SU-DHL-6 (cell line): ENCODE measurements around the gene GGACT.

Source experiments
- H2AFZ ChIP-seq: fragments of 200-600 bp; sonication (generic); 2 replicates; pipeline ENCODE4 v1.6.1; 2014; ENCODE audit warnings: low read depth, mild to moderate bottlenecking, moderate library complexity, mixed read lengths, antibody characterized with exemption, low read length; ENCODE audit not compliant: severe bottlenecking
- H3F3A ChIP-seq: fragments of 200-600 bp; shearing (Covaris generic); 2 replicates; pipeline ENCODE4 v1.6.0; 2016; ENCODE audit warnings: antibody characterized with exemption, mild to moderate bottlenecking; ENCODE audit not compliant: insufficient read depth
- H3K27ac ChIP-seq: fragments of 200-600 bp; sonication (generic); 2 replicates; pipeline ENCODE4 v1.5.1; 2016; ENCODE audit warnings: low read depth, mild to moderate bottlenecking, low read length, moderate library complexity, mixed read lengths
- H3K27me3 ChIP-seq: fragments of 200-600 bp; sonication (generic), shearing (Covaris generic); 2 replicates; pipeline ENCODE4 v1.6.0; 2014; ENCODE audit warnings: mild to moderate bottlenecking, low read length
- H3K36me3 ChIP-seq: fragments of 200-600 bp; sonication (generic); 2 replicates; pipeline ENCODE4 v1.6.1; 2014; ENCODE audit warnings: mild to moderate bottlenecking, low read length, mixed read lengths
- H3K4me2 ChIP-seq: fragments of 300-600, 200-600 bp; shearing (Covaris generic), sonication (generic); 2 replicates; pipeline ENCODE4 v1.6.0; 2014; ENCODE audit warnings: low read length, low read depth, mild to moderate bottlenecking; ENCODE audit not compliant: poor library complexity, severe bottlenecking
- H3K4me3 ChIP-seq: fragments of 200-600 bp; sonication (generic); 2 replicates; pipeline ENCODE4 v1.5.1; 2014; ENCODE audit warnings: antibody characterized with exemption, low read length, mild to moderate bottlenecking, mixed read lengths; ENCODE audit not compliant: insufficient read depth, poor library complexity, severe bottlenecking
- H3K79me2 ChIP-seq: fragments of 200-600 bp; sonication (generic); 2 replicates; pipeline ENCODE4 v1.6.1; 2014; ENCODE audit warnings: mild to moderate bottlenecking, low read length, moderate library complexity; ENCODE audit not compliant: insufficient read depth
- H3K9ac ChIP-seq: fragments of 200-600 bp; sonication (generic); 2 replicates; pipeline ENCODE4 v1.7.0; 2014; ENCODE audit warnings: mild to moderate bottlenecking, low read length
- H3K9me2 ChIP-seq: fragments of 200-600 bp; sonication (generic); replicated peaks from 2 replicates; pipeline ENCODE4 v1.6.1; 2014; ENCODE audit warnings: low read length; ENCODE audit not compliant: insufficient read depth
- H3K9me3 ChIP-seq: fragments of 200-600 bp; sonication (generic); 2 replicates; pipeline ENCODE4 v1.6.1; 2014; ENCODE audit warnings: low read length, mixed read lengths; ENCODE audit not compliant: insufficient read depth
- H4K20me1 ChIP-seq: fragments of 200-600 bp; sonication (generic); 2 replicates; pipeline ENCODE4 v1.6.1; 2014; ENCODE audit warnings: low read depth, mild to moderate bottlenecking, antibody characterized with exemption, low read length, moderate library complexity, mixed read lengths
- EZH2phosphoT487 ChIP-seq: fragments of 200-600 bp; sonication (generic), shearing (Covaris generic); conservative IDR thresholded peaks from 2 replicates; pipeline ENCODE4 v1.6.1; 2018; ENCODE audit warnings: mild to moderate bottlenecking, antibody characterized with exemption, low read length, moderate library complexity, mixed read lengths
- TF ChIP-seq, protein P1 (sequence below): fragments of 200-600 bp; sonication (generic); IDR thresholded peaks from one replicate; pipeline ENCODE4 v1.5.1; 2017; ENCODE audit warnings: antibody characterized with exemption, mild to moderate bottlenecking, low read length, moderate library complexity; ENCODE audit not compliant: insufficient read depth, poor library complexity, severe bottlenecking

The GGACT gene

DNA sequence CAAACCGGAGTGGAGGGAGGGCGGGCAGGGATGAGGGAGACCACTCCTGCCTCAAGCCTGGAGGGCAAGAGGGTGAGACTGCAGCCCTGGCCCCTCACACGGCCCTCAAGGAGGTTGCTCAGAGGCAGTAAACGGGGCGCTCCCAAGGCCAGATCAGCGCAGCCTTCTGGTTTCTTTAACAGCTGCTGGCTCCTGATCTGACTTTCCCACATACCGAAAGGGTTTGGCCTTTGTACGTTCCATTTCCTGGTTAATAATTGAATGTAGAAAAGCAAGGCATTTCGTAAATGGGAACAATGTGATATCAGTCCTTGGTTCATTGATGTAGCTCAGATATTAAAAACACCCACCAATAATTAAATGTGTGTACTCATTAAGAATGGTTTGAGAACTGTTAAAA lies 71.5 kb downstream of the GGACT start:
- Histone ChIP-seq H3K27me3 (no peaks in the 10 kb centered on the region), H3F3A (no peaks in the 10 kb centered on the region), H3K9me3 (no peaks in the 10 kb centered on the region), H3K36me3 (no peaks in the 10 kb centered on the region), H3K9ac (no peak overlapping the region), H3K9me2 (no peaks in the 10 kb centered on the region), H3K79me2 (no peaks in the 10 kb centered on the region), H2AFZ (no peak overlapping the region), H3K4me3 (no peak overlapping the region), H4K20me1 (no peaks in the 10 kb centered on the region), H3K4me2 (no peak overlapping the region), H3K27ac (no peak overlapping the region)
- TF ChIP-seq EZH2phosphoT487 = no peak
- TF ChIP-seq, protein P1, sequence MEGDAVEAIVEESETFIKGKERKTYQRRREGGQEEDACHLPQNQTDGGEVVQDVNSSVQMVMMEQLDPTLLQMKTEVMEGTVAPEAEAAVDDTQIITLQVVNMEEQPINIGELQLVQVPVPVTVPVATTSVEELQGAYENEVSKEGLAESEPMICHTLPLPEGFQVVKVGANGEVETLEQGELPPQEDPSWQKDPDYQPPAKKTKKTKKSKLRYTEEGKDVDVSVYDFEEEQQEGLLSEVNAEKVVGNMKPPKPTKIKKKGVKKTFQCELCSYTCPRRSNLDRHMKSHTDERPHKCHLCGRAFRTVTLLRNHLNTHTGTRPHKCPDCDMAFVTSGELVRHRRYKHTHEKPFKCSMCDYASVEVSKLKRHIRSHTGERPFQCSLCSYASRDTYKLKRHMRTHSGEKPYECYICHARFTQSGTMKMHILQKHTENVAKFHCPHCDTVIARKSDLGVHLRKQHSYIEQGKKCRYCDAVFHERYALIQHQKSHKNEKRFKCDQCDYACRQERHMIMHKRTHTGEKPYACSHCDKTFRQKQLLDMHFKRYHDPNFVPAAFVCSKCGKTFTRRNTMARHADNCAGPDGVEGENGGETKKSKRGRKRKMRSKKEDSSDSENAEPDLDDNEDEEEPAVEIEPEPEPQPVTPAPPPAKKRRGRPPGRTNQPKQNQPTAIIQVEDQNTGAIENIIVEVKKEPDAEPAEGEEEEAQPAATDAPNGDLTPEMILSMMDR = no peak

DNA sequence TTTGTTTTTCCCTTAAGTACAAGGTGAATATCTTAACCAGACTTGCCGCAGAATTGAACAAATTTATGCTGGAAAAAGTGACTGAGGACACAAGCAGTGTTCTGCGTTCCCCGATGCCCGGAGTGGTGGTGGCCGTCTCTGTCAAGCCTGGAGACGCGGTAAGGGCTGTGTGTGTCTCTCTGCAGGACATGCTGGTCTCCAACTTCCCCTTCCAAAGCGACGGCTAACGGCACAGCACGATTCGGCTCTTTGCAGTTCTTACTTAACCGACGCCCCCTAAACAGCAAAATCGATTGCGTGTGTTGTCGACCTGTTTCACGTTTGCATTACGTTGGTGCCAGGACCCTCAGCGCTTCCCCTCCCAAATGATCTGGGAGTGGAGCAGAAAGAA lies 73.2 kb downstream of the GGACT start:
- TF ChIP-seq, protein P1 = no peak
- no peak for TF ChIP-seq EZH2phosphoT487
- Histone ChIP-seq H3K79me2 (no peaks in the 10 kb centered on the region), H3K27ac (no peak overlapping the region), H3K36me3 (no peaks in the 10 kb centered on the region), H3K27me3 (no peaks in the 10 kb centered on the region), H3K4me2 (no peak overlapping the region), H3K9me3 (no peaks in the 10 kb centered on the region), H3F3A (no peaks in the 10 kb centered on the region), H3K9ac (no peak overlapping the region), H3K4me3 (no peak overlapping the region), H3K9me2 (no peaks in the 10 kb centered on the region), H2AFZ (no peak overlapping the region), H4K20me1 (no peaks in the 10 kb centered on the region)

DNA sequence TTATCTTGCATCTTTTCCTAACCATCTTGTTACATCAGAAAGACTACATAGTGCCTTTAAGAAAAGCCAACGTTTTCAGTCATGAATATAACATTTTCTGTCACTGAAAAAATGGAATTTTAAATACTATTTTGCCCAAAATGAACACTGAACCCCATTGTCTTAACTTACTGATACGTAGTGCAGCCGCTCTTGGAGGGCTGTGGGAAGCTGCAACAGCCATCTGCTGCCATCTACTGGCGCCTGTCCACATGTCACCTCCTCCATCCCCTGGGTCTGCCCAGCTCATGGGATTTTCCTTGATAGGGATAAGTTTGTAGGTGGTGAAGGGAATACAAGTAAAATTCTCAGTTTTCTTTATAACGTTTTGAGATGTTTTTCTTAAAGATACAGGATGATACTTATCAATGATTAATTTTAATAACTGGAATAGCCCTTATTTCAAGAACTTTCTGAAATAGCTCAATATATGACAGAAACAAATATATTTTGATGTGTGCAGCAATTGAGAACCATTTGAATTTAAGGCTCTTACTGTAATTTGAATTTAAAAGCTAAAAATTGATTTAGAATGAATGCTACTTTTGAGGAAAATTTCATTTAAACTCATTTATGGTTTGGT lies 73.7 kb downstream of the GGACT start:
- Histone ChIP-seq H3K4me2 (no peak overlapping the region), H3K79me2 (no peaks in the 10 kb centered on the region), H3K27me3 (no peaks in the 10 kb centered on the region), H3K4me3 (no peak overlapping the region), H2AFZ (no peak overlapping the region), H3K9me3 (no peaks in the 10 kb centered on the region), H4K20me1 (no peaks in the 10 kb centered on the region), H3F3A (no peaks in the 10 kb centered on the region), H3K36me3 (no peaks in the 10 kb centered on the region), H3K9ac (no peak overlapping the region), H3K9me2 (no peaks in the 10 kb centered on the region), H3K27ac (no peak overlapping the region)
- TF ChIP-seq, protein P1 = peak; percentile 90
- no peak for TF ChIP-seq EZH2phosphoT487
